ENCODE results near the gene TSPAN19. TPM values are rescaled to one million over a fixed set of nuclear protein-coding genes. Genes with fewer than 3 reads are reported as not detected.

TSPAN19 gene
- total and polyA plus RNA-seq, 2 of the 8 experiments (the other 6 are each of a cell fraction or from before 2014, with no cell fraction given) = 0.09 TPM; not detected in 1

DNA sequence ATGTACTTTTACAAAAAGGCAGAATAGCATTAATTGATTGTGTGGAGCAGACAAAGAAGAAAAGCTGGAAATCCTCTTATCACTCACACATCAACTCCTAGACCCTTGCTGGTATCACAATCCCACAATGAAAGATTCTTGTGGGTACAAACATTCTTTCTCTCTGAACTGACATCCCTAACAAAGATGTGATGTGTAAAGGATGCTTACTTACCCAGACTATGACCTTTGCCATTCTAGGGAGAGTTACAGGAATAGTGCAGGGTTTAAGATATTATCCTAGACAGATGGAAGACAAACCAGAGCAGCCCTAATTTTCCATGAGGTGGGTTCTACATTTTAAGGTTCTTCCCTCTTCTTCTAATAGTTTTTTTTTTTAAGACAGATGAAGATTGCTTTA lies 63.1 kb downstream of the TSPAN19 start (continued):
- TF ChIP-seq HDAC2 (IDR thresholded peaks at IDR 0.05; ENCODE audit: borderline replicate concordance in 1 of 2, low read depth in 2 of 2, low read length in 2 of 2) (no peak), CTBP2 (IDR thresholded peaks at IDR 0.05; ENCODE audit: borderline replicate concordance, insufficient read depth, insufficient read length, low read length) (no peak), TBP (IDR thresholded peaks at IDR 0.05; ENCODE audit: low read depth, low read length) (no peak), SUZ12 (IDR thresholded peaks at IDR 0.05; ENCODE audit: low read length) (no peak), EZH2 (IDR thresholded peaks at IDR 0.05; ENCODE audit: low read depth, low read length, severe bottlenecking) (no peak), ATF3 (IDR thresholded peaks at IDR 0.05; ENCODE audit: insufficient read depth, low read depth, low read length) (no peak)

Data from H1 (cell line).